NCI-H146 treated with DMSO at 0.1 percent for 48 hours (cell line): ENCODE data around the gene AP1M1.

ENCODE experiments used
- DNase-seq: peaks from one replicate; lab custom pipeline; 2025; ENCODE audit not compliant: unreplicated experiment; lab: John Stamatoyannopoulos, UW

AP1M1 gene

DNA sequence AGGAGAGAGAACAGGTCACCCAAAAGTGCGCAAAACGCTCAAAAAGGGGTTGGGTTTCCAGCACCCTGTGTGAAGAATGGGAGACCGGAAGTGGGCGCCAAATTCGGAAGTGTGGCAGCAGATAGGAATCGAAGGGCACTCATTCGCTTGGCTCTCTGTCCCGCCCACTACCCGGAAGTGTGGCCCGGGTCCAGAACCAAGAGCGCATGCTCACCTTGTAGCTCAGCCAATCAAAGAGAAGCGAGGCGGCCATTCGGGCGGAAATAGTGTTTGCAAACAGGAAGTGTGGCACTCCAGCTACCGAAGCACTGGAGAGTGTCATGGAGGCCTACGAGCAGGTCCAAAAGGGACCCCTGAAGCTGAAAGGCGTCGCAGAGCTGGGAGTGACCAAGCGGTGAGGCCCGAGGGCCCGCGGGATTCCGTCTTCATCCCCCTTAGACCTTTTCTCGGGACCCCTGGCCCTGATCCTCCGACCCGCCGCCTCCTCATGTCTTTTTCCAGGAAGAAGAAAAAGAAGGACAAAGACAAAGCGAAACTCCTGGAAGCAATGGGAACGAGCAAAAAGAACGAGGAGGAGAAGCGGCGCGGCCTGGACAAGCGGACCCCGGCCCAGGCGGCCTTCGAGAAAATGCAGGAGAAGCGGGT, 12.5 kb upstream of the AP1M1 start, which contains the start of gene FAM32A:
FAM32A (plus strand) TSS at position 288 of the 645 bp plus-strand sequence; CDS start at position 321, 33 bp downstream.
- peak; percentile 99 for DNase-seq

- DNase-seq: peak; percentile 47
Observed at GRCh38 chr19:16185768-16186123, 12.0 kb upstream of the AP1M1 start.

- no peak for DNase-seq
Observed at GRCh38 chr19:16188521-16188920, 9.2 kb upstream of the AP1M1 start.

GRCh38 chr19:16190198-16190597, 7.5 kb upstream of the AP1M1 start:
- no peak for DNase-seq

DNA sequence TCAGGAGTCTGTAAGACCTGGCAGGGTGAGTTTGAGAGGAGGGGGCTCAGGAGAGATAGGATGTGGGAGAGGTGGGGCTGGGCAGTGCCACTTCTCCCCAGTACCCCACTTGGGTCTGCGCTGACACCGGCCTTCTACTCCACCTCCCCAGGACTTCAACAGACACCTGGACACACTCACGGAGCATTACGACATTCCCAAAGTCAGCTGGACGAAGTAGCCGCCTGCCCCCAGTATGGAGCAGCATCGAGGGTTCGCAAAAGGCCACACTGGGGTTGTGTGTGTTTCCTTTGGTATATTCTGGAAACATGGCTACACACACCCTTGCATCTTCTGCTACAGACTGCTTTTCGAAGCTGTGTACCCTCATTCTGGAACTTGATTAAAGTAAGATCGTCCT, 7.0 kb upstream of the AP1M1 start:
- DNase-seq: no peak

- DNase-seq: no peak
Observed at GRCh38 chr19:16191216-16191908, 6.3 kb upstream of the AP1M1 start.

DNA sequence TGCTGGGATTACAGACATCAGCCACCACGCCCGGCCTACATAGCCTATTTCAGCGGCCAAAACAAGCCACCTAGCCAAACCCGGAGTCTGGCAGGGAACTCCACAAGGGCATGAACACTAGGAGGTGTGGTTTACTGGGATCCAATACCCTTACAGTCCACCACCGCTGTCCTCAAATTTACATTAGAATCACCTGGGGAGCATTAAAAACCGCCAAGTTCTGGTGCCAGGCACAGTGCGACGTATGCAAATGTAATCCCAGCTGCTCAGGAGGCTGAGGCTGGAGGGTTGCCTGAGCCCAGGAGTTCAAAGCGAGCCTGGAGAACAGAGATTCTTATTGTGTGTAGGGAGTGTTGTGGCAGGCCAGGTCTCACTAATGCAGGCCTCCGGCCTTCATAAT, 4.2 kb upstream of the AP1M1 start:
- DNase-seq: no peak

GRCh38 chr19:16197188-16197621, 506 bp upstream of the AP1M1 start:
- no peak for DNase-seq

DNA sequence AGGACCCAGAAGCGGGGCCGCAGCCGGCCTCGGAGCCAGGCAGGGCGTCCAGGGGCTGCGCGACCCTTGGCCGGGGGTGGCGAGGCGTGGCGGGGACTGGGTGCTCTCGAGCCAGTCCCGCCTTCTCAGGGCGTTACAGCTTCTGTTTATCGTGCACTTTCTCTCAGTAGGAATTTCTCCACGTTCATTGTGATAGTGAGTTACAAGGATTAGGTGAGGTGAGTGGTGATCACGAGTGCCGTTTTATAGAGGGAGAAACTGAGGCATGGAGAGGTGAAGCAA, 600 bp downstream of the AP1M1 start:
- no peak for DNase-seq

DNA sequence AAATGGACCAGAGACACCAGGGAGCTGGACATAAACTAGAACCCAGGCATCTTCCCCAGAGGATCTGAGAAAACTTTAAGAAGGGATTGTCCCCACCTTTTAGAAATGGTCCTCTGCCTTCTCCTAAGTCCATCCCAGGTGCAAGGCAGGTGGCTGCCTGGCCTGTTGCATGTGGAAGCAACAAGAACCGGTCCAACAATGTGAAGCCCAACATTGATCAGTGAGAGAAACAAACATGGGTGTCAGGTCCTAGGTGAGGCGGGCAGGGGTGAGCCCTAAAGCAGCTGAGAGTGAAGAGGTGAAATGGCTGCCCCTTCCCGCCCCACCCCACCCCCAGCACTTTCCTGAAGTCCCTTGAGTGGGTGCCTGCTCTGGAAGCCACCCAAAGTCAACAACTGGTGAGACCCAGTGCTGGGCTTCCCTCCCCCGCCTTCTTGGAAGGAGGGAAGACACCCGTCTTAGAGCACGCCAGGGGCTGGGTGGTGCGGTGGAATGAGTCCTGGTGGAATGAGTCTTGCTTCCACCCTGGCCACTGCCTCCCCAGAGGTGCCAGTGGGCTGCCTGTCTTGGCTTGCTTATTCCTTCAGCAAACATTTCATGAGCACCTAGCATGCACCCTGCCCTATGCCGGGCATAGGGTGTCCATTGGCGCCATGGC, 1.7 kb downstream of the AP1M1 start:
- DNase-seq: no peak

DNA sequence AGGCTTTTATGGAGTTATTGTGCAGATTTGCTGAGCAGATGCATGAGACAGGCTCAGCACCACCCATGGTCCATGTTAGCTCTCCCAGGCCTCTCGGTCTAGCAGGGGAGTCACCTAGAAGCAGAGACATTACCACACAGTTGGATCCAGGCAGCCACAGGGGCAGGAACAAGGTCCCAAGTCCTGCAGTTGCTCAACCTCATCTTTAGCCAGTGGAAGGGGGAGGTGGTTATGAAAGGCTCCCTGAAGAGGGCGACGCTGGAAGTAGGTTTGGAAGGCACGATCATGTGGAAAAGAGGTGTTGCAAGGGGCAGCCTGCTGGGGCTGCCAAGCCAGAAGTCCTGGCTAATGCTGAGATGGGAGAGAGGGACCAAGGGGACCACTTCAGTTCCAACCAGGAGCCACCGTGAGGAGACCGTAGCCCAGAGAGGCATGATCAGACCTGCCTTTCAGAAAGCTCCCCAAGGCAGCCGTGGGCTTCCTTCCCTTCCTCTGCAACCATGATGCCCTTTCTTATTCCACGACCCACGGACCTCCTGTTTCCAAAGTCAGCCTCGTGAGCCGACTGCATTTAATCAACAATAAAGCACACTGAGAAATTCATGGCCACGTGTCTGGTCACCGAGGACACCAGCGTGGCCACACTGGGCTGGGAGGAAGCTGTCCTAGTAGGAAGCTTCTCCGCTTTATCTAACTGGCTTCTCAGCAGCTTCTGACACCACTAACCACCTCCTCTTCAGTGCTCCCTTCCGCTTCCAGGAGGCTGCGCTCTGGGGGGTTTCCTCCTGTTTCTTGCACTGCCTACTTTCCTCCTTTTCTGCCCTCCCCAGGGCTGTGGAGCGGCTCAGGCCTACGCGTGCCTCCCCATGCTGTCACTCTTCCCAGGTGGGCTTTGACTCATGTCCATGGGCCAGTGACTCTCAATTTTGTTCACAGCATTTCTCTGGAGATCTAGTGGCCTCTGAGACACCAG, 2.6 kb downstream of the AP1M1 start:
- DNase-seq: no peak

GRCh38 chr19:16201011-16201391, 3.3 kb downstream of the AP1M1 start:
- no peak for DNase-seq

GRCh38 chr19:16202320-16203255, 4.9 kb downstream of the AP1M1 start:
- no peak for DNase-seq

DNA sequence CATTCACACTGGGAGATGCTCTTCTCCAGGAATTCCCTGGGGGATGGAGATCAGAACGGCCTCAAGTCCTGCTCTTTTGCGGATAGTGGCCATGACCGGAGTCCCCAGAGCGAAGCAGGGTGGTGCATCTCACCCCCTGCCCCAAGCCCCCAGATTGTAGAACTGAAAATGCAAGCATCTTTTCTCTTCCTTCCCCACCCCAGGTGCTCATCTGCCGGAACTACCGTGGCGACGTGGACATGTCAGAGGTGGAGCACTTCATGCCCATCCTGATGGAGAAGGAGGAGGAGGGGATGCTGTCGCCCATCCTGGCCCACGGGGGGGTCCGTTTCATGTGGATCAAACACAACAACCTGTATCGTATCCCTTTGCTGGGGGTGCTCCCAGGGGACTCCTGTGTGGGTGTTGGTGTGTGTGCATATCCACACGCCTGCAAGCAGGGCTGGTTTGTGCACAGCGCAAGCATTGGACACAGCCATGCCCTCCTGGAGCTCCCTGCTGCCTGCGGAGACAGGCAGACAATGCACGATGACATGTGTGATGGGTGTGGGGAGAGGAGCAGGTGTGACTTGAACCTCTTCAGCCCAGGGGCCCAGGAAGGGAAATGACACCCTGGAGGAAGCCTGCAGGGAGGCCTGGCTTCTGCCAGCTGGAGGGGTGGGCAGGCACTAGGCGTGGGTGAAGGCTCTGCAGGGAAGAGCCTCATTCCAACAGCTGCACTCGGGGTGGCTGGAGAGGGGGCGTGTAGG, 5.7 kb downstream of the AP1M1 start:
- peak; percentile 34 for DNase-seq

DNA sequence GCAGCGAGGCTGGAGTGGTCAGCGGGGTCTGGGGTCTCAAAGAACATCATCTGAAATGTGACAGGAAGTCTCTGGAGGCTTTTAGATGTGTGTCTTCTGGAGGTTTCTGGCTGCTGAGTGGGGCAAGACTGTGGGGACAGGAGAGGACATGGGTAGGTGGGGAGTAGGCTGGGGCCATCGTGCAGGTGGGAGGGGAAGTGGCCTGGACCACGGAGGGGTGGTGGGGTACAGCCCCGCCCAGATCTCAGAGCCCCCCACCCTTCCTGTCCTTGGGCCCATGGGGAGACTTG, 6.2 kb downstream of the AP1M1 start:
- DNase-seq: no peak

DNA sequence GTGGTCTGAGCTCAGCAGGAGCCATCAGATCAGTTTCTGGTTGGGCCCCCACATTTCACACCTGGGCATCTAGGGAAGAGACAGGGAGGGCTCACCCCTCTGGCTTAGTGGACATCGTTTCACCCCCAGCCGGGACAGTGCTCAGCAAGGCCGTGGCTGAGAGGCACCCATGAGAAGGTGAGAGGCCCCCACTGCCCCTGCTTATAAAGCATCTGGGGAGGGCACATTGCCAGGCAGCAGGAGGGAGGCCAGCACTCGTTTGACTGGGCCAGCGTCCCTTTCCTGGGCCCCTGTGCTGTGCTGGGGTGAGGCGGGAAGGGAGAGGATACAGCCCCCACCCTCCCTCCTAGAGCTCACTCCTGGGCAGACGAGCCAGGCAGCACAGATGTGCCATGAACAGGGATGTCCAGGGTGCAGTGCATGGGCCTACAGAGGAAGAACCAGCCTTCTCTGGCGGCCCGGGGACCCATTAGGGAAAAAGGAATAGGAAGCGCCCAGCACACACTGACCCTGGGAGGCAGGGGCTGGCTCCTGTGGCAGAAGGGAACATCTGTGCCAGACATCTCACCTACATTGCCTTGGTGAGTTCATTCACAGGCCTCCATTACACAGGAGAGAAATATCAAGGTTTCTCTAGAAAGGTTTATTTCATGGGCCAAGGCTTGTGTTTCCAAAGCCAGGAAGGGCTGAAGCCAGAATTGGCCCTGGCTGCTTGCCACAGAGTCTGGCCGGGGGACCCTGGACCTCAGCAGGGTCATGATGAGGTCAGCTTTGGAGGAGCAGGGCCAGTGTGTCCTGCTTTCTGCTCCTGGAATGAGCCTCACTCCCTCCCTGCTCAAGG, 7.7 kb downstream of the AP1M1 start:
- no peak for DNase-seq

DNA sequence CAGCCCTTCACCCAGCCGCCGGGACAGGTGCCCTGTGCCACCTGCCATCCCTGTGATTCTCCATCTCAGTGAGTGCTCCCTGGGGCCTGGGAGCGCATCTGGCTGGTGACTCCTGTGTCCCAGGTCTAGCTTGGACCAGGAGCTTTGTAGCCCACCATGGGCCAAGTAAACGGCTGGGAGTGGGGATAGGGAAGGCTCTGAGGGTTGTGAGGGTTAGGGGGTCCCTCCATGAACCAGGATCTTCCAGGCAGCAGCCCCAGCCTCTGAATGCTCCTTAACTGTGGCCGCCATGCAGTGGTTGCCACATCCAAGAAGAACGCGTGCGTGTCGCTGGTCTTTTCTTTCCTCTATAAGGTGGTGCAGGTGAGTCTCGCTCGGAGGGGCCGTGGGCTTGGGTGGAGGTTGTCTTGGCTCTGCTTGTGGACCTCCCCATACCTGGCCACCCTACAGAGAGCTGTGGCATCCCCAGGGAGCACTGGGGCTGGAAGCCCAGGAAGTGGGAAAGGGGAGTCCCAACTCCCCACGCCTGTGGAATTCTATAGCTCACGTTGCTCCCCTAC, 8.4 kb downstream of the AP1M1 start:
- DNase-seq: no peak

GRCh38 chr19:16206637-16207036, 8.9 kb downstream of the AP1M1 start:
- DNase-seq: no peak

GRCh38 chr19:16207063-16207462, 9.4 kb downstream of the AP1M1 start:
- no peak for DNase-seq
